B cell (primary cell): ENCODE data around the gene ZMYND19.

Experiments used
- CTCF ChIP-seq: fragments of 200-600 bp; IDR thresholded peaks from one replicate; pipeline ENCODE4 v1.8.0; 2022; ENCODE audit warnings: antibody characterized with exemption, mild to moderate bottlenecking
- EZH2 ChIP-seq: IDR thresholded peaks from 2 replicates; pipeline ENCODE4 v1.6.1; 2012; ENCODE audit warnings: borderline replicate concordance, low read depth, mild to moderate bottlenecking, moderate library complexity, low read length; ENCODE audit not compliant: insufficient read depth, poor library complexity, severe bottlenecking

DNA sequence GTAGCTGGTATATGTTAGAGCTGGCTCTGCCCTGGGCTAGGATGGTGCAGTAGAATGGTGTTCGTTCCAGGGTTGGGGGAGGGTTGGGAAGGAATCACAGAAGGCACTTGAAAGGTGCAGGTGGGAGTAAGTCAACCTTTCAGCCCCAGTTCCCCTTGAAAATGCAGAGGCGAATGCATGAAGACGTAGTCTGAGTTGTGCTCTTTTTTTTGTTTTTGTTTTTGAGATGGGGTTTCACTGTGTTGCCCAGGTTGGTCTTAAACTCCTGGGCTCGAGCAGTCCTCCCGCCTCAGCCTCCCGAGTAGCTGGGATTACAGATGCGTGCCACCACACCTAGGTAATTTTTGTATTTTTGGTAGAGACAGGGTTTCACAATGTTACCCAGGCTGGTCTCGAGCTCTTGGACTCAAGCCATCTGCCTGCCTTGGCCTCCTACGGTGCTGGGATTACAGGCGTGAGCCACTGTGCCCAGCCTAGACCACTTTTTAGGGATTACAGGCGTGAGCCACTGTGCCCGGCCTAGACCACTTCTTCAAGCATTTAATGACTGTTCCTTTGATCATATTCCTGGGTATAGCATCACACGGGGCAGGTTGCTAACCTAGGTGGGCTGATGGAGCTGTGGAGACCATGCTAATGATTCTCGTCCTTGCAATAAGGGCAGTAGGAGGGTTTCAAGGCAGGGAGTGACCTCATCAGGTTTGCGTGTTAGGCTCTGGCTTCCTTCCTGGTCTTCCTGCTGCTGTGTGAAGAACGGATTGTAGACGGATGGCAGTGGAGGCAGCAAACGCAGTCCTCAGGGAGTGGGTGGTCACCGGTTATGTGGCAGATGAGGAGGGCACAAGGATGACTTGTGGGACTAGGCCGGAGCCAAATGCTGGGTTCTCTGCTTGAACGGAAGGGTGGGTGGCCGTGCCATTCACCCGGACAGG lies 42.2 kb upstream of the ZMYND19 start:
- no peak for TF ChIP-seq CTCF
- TF ChIP-seq EZH2: no peak
